DMS114 treated with DMSO at 0.1 percent for 48 hours (cell line): Measurements from ENCODE around the gene HSFX2.
"Not testable (repeated sequence)": the region's sequence is repeated elsewhere in the genome, so short reads cannot be mapped to it uniquely, and the experiment has no call there.

ENCODE experiments used
- DNase-seq: peaks from one replicate; lab custom pipeline; 2025; ENCODE audit not compliant: unreplicated experiment; lab: John Stamatoyannopoulos, UW

HSFX2 gene

GRCh38 chrX:149595214-149595613 lies at the start of gene HSFX2:
HSFX2 (minus strand) TSS chrX:149595314; CDS start chrX:149594700, 614 bp downstream.
- not testable (repeated sequence) for DNase-seq

- no peak for DNase-seq
These were observed 48.4 kb upstream of the HSFX2 start for GRCh38 chrX:149643496-149643895.

GRCh38 chrX:149641835-149642234 lies 46.7 kb upstream of the HSFX2 start:
- no peak for DNase-seq

GRCh38 chrX:149641432-149641831 lies 46.3 kb upstream of the HSFX2 start:
- DNase-seq: no peak

GRCh38 chrX:149639568-149639967 lies 44.5 kb upstream of the HSFX2 start:
- DNase-seq: no peak

GRCh38 chrX:149638860-149639259 lies 43.7 kb upstream of the HSFX2 start:
- DNase-seq: no peak

- DNase-seq: no peak
These were observed 38.4 kb upstream of the HSFX2 start for GRCh38 chrX:149633511-149633910.

GRCh38 chrX:149631234-149632165 lies 36.4 kb upstream of the HSFX2 start, which contains the start of gene TMEM185A:
TMEM185A (minus strand) TSS chrX:149631792; CDS start chrX:149631580, 212 bp downstream.
- peak; percentile 2 for DNase-seq

- no peak for DNase-seq
These were observed 35.6 kb upstream of the HSFX2 start for GRCh38 chrX:149630681-149631233.

GRCh38 chrX:149629730-149630387 lies 34.7 kb upstream of the HSFX2 start:
- DNase-seq: no peak

GRCh38 chrX:149628768-149629167 lies 33.7 kb upstream of the HSFX2 start:
- no peak for DNase-seq

- no peak for DNase-seq
These were observed 33.2 kb upstream of the HSFX2 start for GRCh38 chrX:149628280-149628679.

GRCh38 chrX:149626829-149627228 lies 31.7 kb upstream of the HSFX2 start:
- DNase-seq: not testable (repeated sequence)

- DNase-seq: not testable (repeated sequence)
These were observed 24.5 kb upstream of the HSFX2 start for GRCh38 chrX:149619662-149620061.

GRCh38 chrX:149618871-149619270 lies 23.8 kb upstream of the HSFX2 start:
- no peak for DNase-seq

GRCh38 chrX:149611623-149612175 lies 16.6 kb upstream of the HSFX2 start:
- DNase-seq: no peak

- DNase-seq: no peak
These were observed 15.4 kb upstream of the HSFX2 start for GRCh38 chrX:149610511-149610910.

- DNase-seq: no peak
These were observed 12.6 kb upstream of the HSFX2 start for GRCh38 chrX:149607699-149608098.

GRCh38 chrX:149605248-149605885 lies 10.3 kb upstream of the HSFX2 start:
- not testable (repeated sequence) for DNase-seq

- not testable (repeated sequence) for DNase-seq
These were observed 3.5 kb upstream of the HSFX2 start for GRCh38 chrX:149598603-149599002.

- not testable (repeated sequence) for DNase-seq
These were observed 829 bp upstream of the HSFX2 start for GRCh38 chrX:149595943-149596342.
